Measurements from ENCODE around the gene C11orf87. TPM values are rescaled to one million over a fixed set of nuclear protein-coding genes. Genes with fewer than 3 reads are reported as not detected.
A peak's percentile ranks its signal among the peaks of the same experiment; 100 is the strongest.

C11orf87 gene
- under 1 TPM; 0.12 to 0.22 (median 0.17) TPM for polyA plus RNA-seq (ENCODE audit: insufficient read length in 3 of 3)
- long read RNA-seq, donor 1 = 0 reads
- long read RNA-seq, donor 2, full-length matches to known transcripts = 1 of 1 reads
- long read RNA-seq, donor 2, partial matches to known transcripts = 0 of 1 reads
- long read RNA-seq, donor 2, other reads (novel, unspliced or antisense) = 0 of 1 reads
- long read RNA-seq, donor 3 = 0 reads
- long read RNA-seq, donor 4 = 0 reads
- long read RNA-seq, donor 5 = 0 reads
- long read RNA-seq, donor 6 = 0 reads
- long read RNA-seq, donor 7 = 0 reads
- long read RNA-seq, donor 8, full-length matches to known transcripts = 1 of 1 reads
- long read RNA-seq, donor 8, partial matches to known transcripts = 0 of 1 reads
- long read RNA-seq, donor 8, other reads (novel, unspliced or antisense) = 0 of 1 reads
- long read RNA-seq, donor 9 = 0 reads
- long read RNA-seq, donor 10 = 0 reads
- long read RNA-seq, donor 11 = 0 reads
- long read RNA-seq, donor 12 = 0 reads
- long read RNA-seq, donor 13 = 0 reads
- long read RNA-seq, donor 14 = 0 reads
- long read RNA-seq, donor 15 = 0 reads
- long read RNA-seq, donor 16 = 0 reads

GRCh38 chr11:109421981-109422869 is at the start of gene C11orf87:
Gene C11orf87, plus strand, starts transcription at chr11:109422190. Its CDS starts 1,444 bp downstream, at chr11:109423634.
- DNase-seq (ENCODE audit: extremely low read depth in 1 of 11, low read depth in 9 of 11, low spot score in 4 of 11) = peak in 2 of 11 donors; percentile 9 to 10

GRCh38 chr11:109374032-109374431 is 48.0 kb upstream of the C11orf87 start:
- no peak for DNase-seq (ENCODE audit: extremely low read depth in 1 of 11, low read depth in 9 of 11, low spot score in 4 of 11)

GRCh38 chr11:109374441-109374840 is 47.5 kb upstream of the C11orf87 start:
- no peak for DNase-seq (ENCODE audit: extremely low read depth in 1 of 11, low read depth in 9 of 11, low spot score in 4 of 11)

GRCh38 chr11:109377039-109377742 is 44.8 kb upstream of the C11orf87 start:
- peak in 1 of 11 donors; percentile 2 for DNase-seq (ENCODE audit: extremely low read depth in 1 of 11, low read depth in 9 of 11, low spot score in 4 of 11)

GRCh38 chr11:109378034-109378433 is 44.0 kb upstream of the C11orf87 start:
- DNase-seq (ENCODE audit: extremely low read depth in 1 of 11, low read depth in 9 of 11, low spot score in 4 of 11) = peak in 5 of 11 donors; percentile 3 to 16 (median 14)

GRCh38 chr11:109383306-109383705 is 38.7 kb upstream of the C11orf87 start:
- no peak for DNase-seq (ENCODE audit: extremely low read depth in 1 of 11, low read depth in 9 of 11, low spot score in 4 of 11)

- no peak for DNase-seq (ENCODE audit: extremely low read depth in 1 of 11, low read depth in 9 of 11, low spot score in 4 of 11)
These were observed 37.1 kb upstream of the C11orf87 start for GRCh38 chr11:109384873-109385272.

GRCh38 chr11:109388982-109389381 is 33.0 kb upstream of the C11orf87 start:
- peak in 3 of 11 donors; percentile 1 to 13 (median 3) for DNase-seq (ENCODE audit: extremely low read depth in 1 of 11, low read depth in 9 of 11, low spot score in 4 of 11)

- DNase-seq (ENCODE audit: extremely low read depth in 1 of 11, low read depth in 9 of 11, low spot score in 4 of 11) = no peak
These were observed 31.2 kb upstream of the C11orf87 start for GRCh38 chr11:109390752-109391151.

GRCh38 chr11:109401545-109401944 is 20.4 kb upstream of the C11orf87 start:
- DNase-seq (ENCODE audit: extremely low read depth in 1 of 11, low read depth in 9 of 11, low spot score in 4 of 11) = no peak

GRCh38 chr11:109405671-109406070 is 16.3 kb upstream of the C11orf87 start:
- no peak for DNase-seq (ENCODE audit: extremely low read depth in 1 of 11, low read depth in 9 of 11, low spot score in 4 of 11)

- no peak for DNase-seq (ENCODE audit: extremely low read depth in 1 of 11, low read depth in 9 of 11, low spot score in 4 of 11)
These were observed 5.4 kb upstream of the C11orf87 start for GRCh38 chr11:109416601-109417000.

- peak in 1 of 11 donors; percentile 7 for DNase-seq (ENCODE audit: extremely low read depth in 1 of 11, low read depth in 9 of 11, low spot score in 4 of 11)
These were observed 978 bp downstream of the C11orf87 start for GRCh38 chr11:109422870-109423465.

- no peak for DNase-seq (ENCODE audit: extremely low read depth in 1 of 11, low read depth in 9 of 11, low spot score in 4 of 11)
These were observed 1.6 kb downstream of the C11orf87 start for GRCh38 chr11:109423466-109424190.

- peak in 10 of 11 donors; percentile 8 to 59 (median 46) for DNase-seq (ENCODE audit: extremely low read depth in 1 of 11, low read depth in 9 of 11, low spot score in 4 of 11)
These were observed 2.9 kb downstream of the C11orf87 start for GRCh38 chr11:109424901-109425300.

GRCh38 chr11:109425554-109425953 is 3.6 kb downstream of the C11orf87 start:
- no peak for DNase-seq (ENCODE audit: extremely low read depth in 1 of 11, low read depth in 9 of 11, low spot score in 4 of 11)

GRCh38 chr11:109426442-109427240 is 4.7 kb downstream of the C11orf87 start:
- no peak for DNase-seq (ENCODE audit: extremely low read depth in 1 of 11, low read depth in 9 of 11, low spot score in 4 of 11)
